ENCODE measurements around the gene IGSF21.

IGSF21 gene

GRCh38 chr1:18170444-18170843 lies 62.8 kb downstream of the IGSF21 start:
- no peaks in the 10 kb centered on the region for H3K4me1 ChIP-seq (ENCODE audit: insufficient read depth, low read length)
- H3K27ac ChIP-seq (ENCODE audit: low read depth, low read length), result no peak overlapping the region
- no peaks in the 10 kb centered on the region for H3K9me3 ChIP-seq (ENCODE audit: low read length)
- H3K9ac ChIP-seq (ENCODE audit: low read length), result no peak overlapping the region
- no peaks in the 10 kb centered on the region for H3K36me3 ChIP-seq (ENCODE audit: insufficient read depth, low read length)
- H3K4me3 ChIP-seq (ENCODE audit: low read depth in 1 of 2, low read length in 2 of 2), result no peak overlapping the region
- no peaks in the 10 kb centered on the region for H3K27me3 ChIP-seq (ENCODE audit: control insufficient read depth in 1 of 2, insufficient read depth in 2 of 2, low read length in 2 of 2)

GRCh38 chr1:18174037-18174436 lies 66.4 kb downstream of the IGSF21 start:
- Histone ChIP-seq H3K36me3 (ENCODE audit: insufficient read depth, low read length) (no peaks in the 10 kb centered on the region), H3K4me1 (ENCODE audit: insufficient read depth, low read length) (no peaks in the 10 kb centered on the region), H3K27me3 (ENCODE audit: control insufficient read depth in 1 of 2, insufficient read depth in 2 of 2, low read length in 2 of 2) (no peaks in the 10 kb centered on the region), H3K9ac (ENCODE audit: low read length) (no peak overlapping the region), H3K9me3 (ENCODE audit: low read length) (no peaks in the 10 kb centered on the region), H3K27ac (ENCODE audit: low read depth, low read length) (no peak overlapping the region), H3K4me3 (ENCODE audit: low read depth in 1 of 2, low read length in 2 of 2) (no peak overlapping the region)

- Histone ChIP-seq H3K4me3 (ENCODE audit: low read depth in 1 of 2, low read length in 2 of 2) (no peak overlapping the region), H3K27me3 (ENCODE audit: control insufficient read depth in 1 of 2, insufficient read depth in 2 of 2, low read length in 2 of 2) (no peaks in the 10 kb centered on the region), H3K9ac (ENCODE audit: low read length) (no peak overlapping the region), H3K9me3 (ENCODE audit: low read length) (no peaks in the 10 kb centered on the region), H3K27ac (ENCODE audit: low read depth, low read length) (no peak overlapping the region), H3K36me3 (ENCODE audit: insufficient read depth, low read length) (no peaks in the 10 kb centered on the region), H3K4me1 (ENCODE audit: insufficient read depth, low read length) (no peaks in the 10 kb centered on the region)
These were observed 67.5 kb downstream of the IGSF21 start for GRCh38 chr1:18175051-18175450.

GRCh38 chr1:18175530-18176377 lies 68.2 kb downstream of the IGSF21 start:
- no peak overlapping the region for H3K4me3 ChIP-seq (ENCODE audit: low read depth in 1 of 2, low read length in 2 of 2)
- no peaks in the 10 kb centered on the region for H3K27me3 ChIP-seq (ENCODE audit: control insufficient read depth in 1 of 2, insufficient read depth in 2 of 2, low read length in 2 of 2)
- no peak overlapping the region for H3K9ac ChIP-seq (ENCODE audit: low read length)
- no peaks in the 10 kb centered on the region for H3K36me3 ChIP-seq (ENCODE audit: insufficient read depth, low read length)
- H3K9me3 ChIP-seq (ENCODE audit: low read length), result no peaks in the 10 kb centered on the region
- no peaks in the 10 kb centered on the region for H3K4me1 ChIP-seq (ENCODE audit: insufficient read depth, low read length)
- H3K27ac ChIP-seq (ENCODE audit: low read depth, low read length), result no peak overlapping the region

GRCh38 chr1:18176619-18177018 lies 69.0 kb downstream of the IGSF21 start:
- Histone ChIP-seq H3K27me3 (ENCODE audit: control insufficient read depth in 1 of 2, insufficient read depth in 2 of 2, low read length in 2 of 2) (no peaks in the 10 kb centered on the region), H3K36me3 (ENCODE audit: insufficient read depth, low read length) (no peaks in the 10 kb centered on the region), H3K4me1 (ENCODE audit: insufficient read depth, low read length) (no peaks in the 10 kb centered on the region), H3K9me3 (ENCODE audit: low read length) (no peaks in the 10 kb centered on the region), H3K9ac (ENCODE audit: low read length) (no peak overlapping the region), H3K27ac (ENCODE audit: low read depth, low read length) (no peak overlapping the region), H3K4me3 (ENCODE audit: low read depth in 1 of 2, low read length in 2 of 2) (no peak overlapping the region)

GRCh38 chr1:18178111-18178510 lies 70.5 kb downstream of the IGSF21 start:
- Histone ChIP-seq H3K4me1 (ENCODE audit: insufficient read depth, low read length) (no peaks in the 10 kb centered on the region), H3K36me3 (ENCODE audit: insufficient read depth, low read length) (no peaks in the 10 kb centered on the region), H3K4me3 (ENCODE audit: low read depth in 1 of 2, low read length in 2 of 2) (no peak overlapping the region), H3K9me3 (ENCODE audit: low read length) (no peaks in the 10 kb centered on the region), H3K9ac (ENCODE audit: low read length) (no peak overlapping the region), H3K27ac (ENCODE audit: low read depth, low read length) (no peak overlapping the region), H3K27me3 (ENCODE audit: control insufficient read depth in 1 of 2, insufficient read depth in 2 of 2, low read length in 2 of 2) (no peaks in the 10 kb centered on the region)

GRCh38 chr1:18179009-18179408 lies 71.4 kb downstream of the IGSF21 start:
- Histone ChIP-seq H3K4me1 (ENCODE audit: insufficient read depth, low read length) (no peaks in the 10 kb centered on the region), H3K9ac (ENCODE audit: low read length) (no peak overlapping the region), H3K9me3 (ENCODE audit: low read length) (no peaks in the 10 kb centered on the region), H3K27ac (ENCODE audit: low read depth, low read length) (no peak overlapping the region), H3K36me3 (ENCODE audit: insufficient read depth, low read length) (no peaks in the 10 kb centered on the region), H3K4me3 (ENCODE audit: low read depth in 1 of 2, low read length in 2 of 2) (no peak overlapping the region), H3K27me3 (ENCODE audit: control insufficient read depth in 1 of 2, insufficient read depth in 2 of 2, low read length in 2 of 2) (no peaks in the 10 kb centered on the region)

- Histone ChIP-seq H3K27me3 (ENCODE audit: control insufficient read depth in 1 of 2, insufficient read depth in 2 of 2, low read length in 2 of 2) (no peaks in the 10 kb centered on the region), H3K27ac (ENCODE audit: low read depth, low read length) (no peak overlapping the region), H3K9ac (ENCODE audit: low read length) (no peak overlapping the region), H3K4me1 (ENCODE audit: insufficient read depth, low read length) (no peaks in the 10 kb centered on the region), H3K4me3 (ENCODE audit: low read depth in 1 of 2, low read length in 2 of 2) (no peak overlapping the region), H3K9me3 (ENCODE audit: low read length) (no peaks in the 10 kb centered on the region), H3K36me3 (ENCODE audit: insufficient read depth, low read length) (no peaks in the 10 kb centered on the region)
These were observed 75.0 kb downstream of the IGSF21 start for GRCh38 chr1:18182398-18183160.

- no peak overlapping the region for H3K4me3 ChIP-seq (ENCODE audit: low read depth in 1 of 2, low read length in 2 of 2)
- H3K27ac ChIP-seq (ENCODE audit: low read depth, low read length), result no peak overlapping the region
- H3K4me1 ChIP-seq (ENCODE audit: insufficient read depth, low read length), result no peaks in the 10 kb centered on the region
- no peaks in the 10 kb centered on the region for H3K36me3 ChIP-seq (ENCODE audit: insufficient read depth, low read length)
- no peak overlapping the region for H3K9ac ChIP-seq (ENCODE audit: low read length)
- no peaks in the 10 kb centered on the region for H3K9me3 ChIP-seq (ENCODE audit: low read length)
- H3K27me3 ChIP-seq (ENCODE audit: control insufficient read depth in 1 of 2, insufficient read depth in 2 of 2, low read length in 2 of 2), result no peaks in the 10 kb centered on the region
These were observed 75.9 kb downstream of the IGSF21 start for GRCh38 chr1:18183533-18183932.

GRCh38 chr1:18187054-18187453 lies 79.5 kb downstream of the IGSF21 start:
- no peaks in the 10 kb centered on the region for H3K9me3 ChIP-seq (ENCODE audit: low read length)
- H3K4me1 ChIP-seq (ENCODE audit: insufficient read depth, low read length), result no peaks in the 10 kb centered on the region
- H3K27me3 ChIP-seq (ENCODE audit: control insufficient read depth in 1 of 2, insufficient read depth in 2 of 2, low read length in 2 of 2), result no peaks in the 10 kb centered on the region
- no peak overlapping the region for H3K4me3 ChIP-seq (ENCODE audit: low read depth in 1 of 2, low read length in 2 of 2)
- no peaks in the 10 kb centered on the region for H3K36me3 ChIP-seq (ENCODE audit: insufficient read depth, low read length)
- no peak overlapping the region for H3K27ac ChIP-seq (ENCODE audit: low read depth, low read length)
- H3K9ac ChIP-seq (ENCODE audit: low read length), result no peak overlapping the region

GRCh38 chr1:18188820-18189517 lies 81.4 kb downstream of the IGSF21 start:
- Histone ChIP-seq H3K27me3 (ENCODE audit: control insufficient read depth in 1 of 2, insufficient read depth in 2 of 2, low read length in 2 of 2) (no peaks in the 10 kb centered on the region), H3K4me1 (ENCODE audit: insufficient read depth, low read length) (no peaks in the 10 kb centered on the region), H3K9ac (ENCODE audit: low read length) (no peak overlapping the region), H3K4me3 (ENCODE audit: low read depth in 1 of 2, low read length in 2 of 2) (no peak overlapping the region), H3K9me3 (ENCODE audit: low read length) (no peaks in the 10 kb centered on the region), H3K36me3 (ENCODE audit: insufficient read depth, low read length) (no peaks in the 10 kb centered on the region), H3K27ac (ENCODE audit: low read depth, low read length) (no peak overlapping the region)

Data from muscle layer of colon (tissue), 2 donors.